NCI-H82 treated with DMSO at 0.1 percent for 48 hours (cell line): ENCODE results near the gene RFLNA.

Experiments used
- DNase-seq: peaks from one replicate; lab custom pipeline; 2025; ENCODE audit not compliant: unreplicated experiment; lab: John Stamatoyannopoulos, UW

Gene RFLNA

GRCh38 chr12:124354400-124354799, 59.5 kb downstream of the RFLNA start:
- DNase-seq = no peak

- DNase-seq = no peak
Measured at GRCh38 chr12:124356221-124356620, 61.3 kb downstream of the RFLNA start.

- DNase-seq = no peak
Measured at GRCh38 chr12:124357616-124358015, 62.7 kb downstream of the RFLNA start.

GRCh38 chr12:124358572-124358971, 63.7 kb downstream of the RFLNA start:
- no peak for DNase-seq

GRCh38 chr12:124359671-124360581, 65.0 kb downstream of the RFLNA start:
- DNase-seq = no peak

GRCh38 chr12:124361074-124361970, 66.4 kb downstream of the RFLNA start:
- DNase-seq = no peak

- DNase-seq = no peak
Measured at GRCh38 chr12:124361996-124362395, 67.1 kb downstream of the RFLNA start.

- no peak for DNase-seq
Measured at GRCh38 chr12:124363353-124363965, 68.6 kb downstream of the RFLNA start.

- DNase-seq = no peak
Measured at GRCh38 chr12:124364543-124364942, 69.7 kb downstream of the RFLNA start.
